Pancreas (tissue), 10 donors: ENCODE results near the gene SCLY. TPM values are rescaled to one million over a fixed set of nuclear protein-coding genes. Genes with fewer than 3 reads are reported as not detected.

ENCODE experiments used
- ATAC-seq, 4 donors: fragments of 200-7000 bp; cut with Tn5 transposase; one replicate each; pipeline versions ENCODE4 v1.8.0 to v1.9.1; 2020; ENCODE audit warnings: mild to moderate bottlenecking in 4 of 4, moderate library complexity in 4 of 4
- DNase-seq, 6 donors: peaks; one replicate each; pipeline ENCODE4 v3.0.0-alpha.2; 2020
- FAIRE-seq: peaks from 2 replicates; lab custom pipeline; 2012; peaks lifted over from hg19 to GRCh38; lab: Jason Lieb, UNC
- H3K27ac ChIP-seq, 4 donors: fragments of 200-600 bp; sonication (generic); 1 replicate in 3 of 4; 2 replicates in 1 of 4; pipeline versions ENCODE4 v1.5.0 to v1.8.0; 2020
- H3K27me3 ChIP-seq, 4 donors: fragments of 200-600 bp; one replicate each; pipeline ENCODE4 v1.8.0; 2021
- H3K36me3 ChIP-seq, 3 donors: fragments of 200-600 bp; sonication (generic) in 1 of 3; one replicate each; pipeline versions ENCODE4 v1.5.0 to v1.8.0; 2020 to 2021
- H3K4me1 ChIP-seq, 3 donors: fragments of 200-600 bp; one replicate each; pipeline ENCODE4 v1.8.0; 2021
- H3K4me3 ChIP-seq, 4 donors: fragments of 200-600 bp; sonication (generic) in 2 of 4; one replicate each; pipeline versions ENCODE4 v1.5.0 to v1.8.0; 2020 to 2021
- H3K9me3 ChIP-seq, 4 donors: fragments of 200-600 bp; one replicate each; pipeline ENCODE4 v1.8.0; 2021
- CTCF ChIP-seq, 4 donors: fragments of 200-600 bp; sonication (generic) in 3 of 4; IDR thresholded peaks; one replicate each; pipeline versions ENCODE4 v1.5.0 to v1.8.0; 2021; ENCODE audit warnings: antibody characterized with exemption in 4 of 4
- WGBS, 2 donors: extraction: QIAGEN DNeasy Blood & Tissue Kit; methylation state at CpG; one replicate each; pipeline ENCODE4 v1.1.7; 2013; 5-methylcytosine and 5-hydroxymethylcytosine counted together
- intact Hi-C, 3 donors: fragments of 100-400 bp; cut with DNase I; formaldehyde crosslinking; loops; one replicate each; pipeline versions ENCODE4 v1.11.1 to v1.14.2; 2022
- polyA plus RNA-seq, 2 donors: library from polyadenylated mRNA; stranded (reverse); fragments of 200-250 nt; gene quantifications; one replicate each; pipeline ENCODE4 v1.2.3, GENCODE V29; 2013
- total RNA-seq, 6 donors: library from RNA; stranded (reverse); fragmentation: NEBNext Ultra II Directional in 4 of 6; extraction: Animal tissue kit (Norgen Biotek cat#: 25700) in 4 of 6; gene quantifications; one replicate each; pipeline versions ENCODE4 v1.2.1 to v1.2.4, GENCODE V29; 2021 to 2023
- donor health status: healthy with polysubstance abuse.
- donor health status: DM: no; HTN: no; CAD: no; lungs with moderate emphysema.
- donor health status: DM: no; HTN: no; CAD: no.
- donor health status: control.
- donor health status: control.
- donor health status: Bipolar disorder and iron deficiency.
- donor health status: DM: yes; HTN: yes; CAD: no.
- donor health status: DM: no; HTN: no; CAD: no.
- donor health status: DM: no; HTN: no; CAD: no.
- donor health status: DM: yes; HTN: yes; CAD: no.

Gene SCLY
- total and polyA plus RNA-seq, 8 donors, result 13.8 to 33.5 (median 22.3) TPM

DNA sequence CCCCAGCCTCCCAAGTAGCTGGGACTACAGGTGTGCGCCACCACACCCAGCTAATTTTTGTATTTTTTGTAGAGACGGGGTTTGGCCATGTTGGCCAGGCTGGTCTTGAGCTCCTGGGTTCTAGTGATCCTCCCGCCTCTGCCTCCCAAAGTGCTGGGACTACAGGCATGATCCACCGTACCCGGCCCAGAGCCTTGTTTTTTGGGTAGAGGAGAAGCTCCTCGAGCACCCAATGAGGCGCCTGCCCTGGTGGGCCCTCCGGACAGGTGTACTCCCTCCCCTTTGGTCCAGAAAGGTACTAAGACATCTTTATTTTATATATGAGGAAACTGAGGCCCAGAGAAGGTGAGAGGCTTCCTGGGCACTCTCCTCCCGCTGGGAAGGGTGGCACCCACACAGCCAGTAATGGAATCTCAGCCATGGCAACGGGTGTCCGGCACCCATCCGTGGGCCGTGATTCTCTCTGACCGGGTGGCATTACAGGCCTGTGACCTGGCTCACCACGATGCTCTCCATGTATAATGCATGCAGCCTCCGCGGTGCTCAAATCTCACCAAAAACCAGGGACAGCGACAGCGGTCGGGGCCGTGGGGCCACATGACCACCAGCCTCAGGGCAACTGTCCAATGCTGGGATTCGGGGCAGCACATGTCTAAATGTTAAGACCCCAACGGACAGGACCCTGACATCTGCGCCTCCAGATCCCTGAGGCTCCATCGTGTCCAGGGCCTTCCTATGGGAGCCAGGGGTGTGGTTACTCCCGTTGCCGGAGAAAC is 60.9 kb downstream of the SCLY start:
- DNase-seq, result peak in 2 of 6 donors; percentile 11 to 30
- 88 to 96% methylated on average over 27 of the region's 27 CpGs for WGBS, 2 donors
- Histone ChIP-seq H3K4me1 (no peaks in the 10 kb centered on the region), H3K27me3 (no peaks in the 10 kb centered on the region), H3K9me3 (no peaks in the 10 kb centered on the region), H3K27ac (no peak overlapping the region), H3K36me3 (no peaks in the 10 kb centered on the region), H3K4me3 (no peak overlapping the region)
- intact Hi-C loops, result no loop called here
- TF ChIP-seq CTCF (IDR thresholded peaks at IDR 0.05), result no peak
- ATAC-seq, result no peak
- no peak for FAIRE-seq

DNA sequence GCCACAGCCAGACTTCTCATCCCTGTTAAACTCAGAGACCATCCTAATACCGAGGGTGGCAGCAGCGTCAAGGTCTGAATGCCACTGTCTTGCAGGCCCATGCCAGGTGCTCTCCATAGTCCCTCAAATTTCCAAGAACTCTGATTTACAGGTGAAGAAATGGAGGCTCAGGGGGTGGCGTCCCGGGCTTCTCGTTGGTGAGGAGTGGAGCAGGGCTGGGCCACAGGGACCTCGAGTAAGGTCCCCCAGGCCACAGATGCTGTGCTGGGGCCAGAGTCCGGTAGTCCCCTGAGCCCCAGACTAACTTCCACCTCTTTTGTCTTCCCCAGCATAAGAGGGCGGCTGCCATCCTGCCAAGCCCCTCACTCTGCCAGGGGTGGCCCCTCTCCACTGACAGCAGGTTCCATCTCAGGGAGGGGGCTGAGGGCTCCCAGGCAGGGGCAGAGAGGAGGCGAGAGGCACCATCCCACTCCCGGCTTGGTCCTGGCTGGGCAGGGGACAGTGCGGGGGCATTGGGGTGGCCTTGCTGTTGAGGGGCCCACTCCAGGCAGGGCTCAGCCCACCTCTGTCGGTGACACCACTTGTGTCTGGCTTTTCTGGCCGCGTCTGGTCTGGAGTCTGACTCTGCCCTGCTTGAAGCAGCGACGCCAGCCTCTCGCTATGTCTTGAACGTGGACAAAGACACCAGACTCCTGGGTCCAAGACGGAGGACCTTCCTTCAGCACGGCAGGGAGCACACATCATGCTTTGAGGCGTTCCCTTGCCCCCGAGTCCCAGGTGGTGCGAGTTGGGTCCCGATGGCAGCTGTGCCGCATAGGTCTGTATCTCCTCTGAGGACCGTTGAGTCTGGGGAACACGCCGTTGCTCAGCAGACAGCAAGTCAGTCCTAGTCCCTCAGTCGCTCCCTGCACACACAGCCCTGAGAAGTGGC is 61.8 kb downstream of the SCLY start:
- FAIRE-seq (no peak), ATAC-seq (no peak), DNase-seq (peak in 2 of 6 donors; percentile 17 to 50)
- H3K9me3 ChIP-seq, result no peaks in the 10 kb centered on the region
- WGBS, 2 donors, result 91 to 93% methylated on average over 29 of the region's 29 CpGs
- no peak overlapping the region for H3K4me3 ChIP-seq
- H3K27ac ChIP-seq, result no peak overlapping the region
- intact Hi-C loops, result no loop called here
- no peak for TF ChIP-seq CTCF (IDR thresholded peaks at IDR 0.05)
- H3K36me3 ChIP-seq, result no peaks in the 10 kb centered on the region
- H3K27me3 ChIP-seq, result no peaks in the 10 kb centered on the region
- H3K4me1 ChIP-seq, result no peaks in the 10 kb centered on the region

DNA sequence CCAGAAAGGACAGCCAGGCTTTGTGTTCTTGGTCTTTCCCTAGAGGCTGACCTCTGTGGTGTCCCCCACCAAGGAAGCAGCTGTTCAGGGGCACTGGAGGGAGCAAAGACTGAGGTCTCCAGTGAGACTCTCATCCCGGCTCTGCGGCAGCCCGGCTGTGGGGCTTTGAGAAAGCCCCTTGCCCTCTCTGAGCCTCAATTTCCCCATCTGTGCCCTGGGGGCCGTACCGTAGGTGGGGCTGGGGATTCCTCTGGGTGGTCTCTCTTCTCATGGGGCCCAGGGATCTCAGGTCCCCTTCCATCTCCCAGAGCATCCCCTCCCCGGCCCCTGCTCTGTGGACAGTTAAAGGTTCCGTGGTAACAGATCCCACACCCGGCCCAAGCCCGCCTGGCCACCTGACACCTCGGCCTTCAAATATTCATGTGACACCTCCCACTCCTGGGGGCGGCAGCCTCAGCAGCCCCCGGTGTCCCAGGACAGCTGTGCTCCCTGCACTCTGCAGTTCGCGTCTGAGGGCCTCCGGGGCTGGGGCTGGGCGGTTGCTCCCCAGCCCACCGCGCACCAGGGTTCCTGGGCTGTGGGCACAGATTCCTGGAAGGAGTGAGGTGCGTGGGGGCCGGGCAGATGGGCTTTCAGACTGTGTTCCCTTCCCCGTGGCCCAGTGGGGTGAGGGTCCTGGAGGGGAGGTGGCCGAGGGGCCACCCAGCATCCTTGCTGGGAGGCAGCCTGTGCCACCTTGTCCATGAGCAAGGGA is 62.6 kb downstream of the SCLY start:
- DNase-seq, result peak in 2 of 6 donors; percentile 20 to 62
- TF ChIP-seq CTCF (IDR thresholded peaks at IDR 0.05), result no peak
- no peak overlapping the region for H3K4me3 ChIP-seq
- H3K9me3 ChIP-seq, result no peaks in the 10 kb centered on the region
- H3K36me3 ChIP-seq, result no peaks in the 10 kb centered on the region
- intact Hi-C loops, result no loop called here
- no peak overlapping the region for H3K27ac ChIP-seq
- 86 to 89% methylated on average over 21 to 22 of the region's 22 CpGs for WGBS, 2 donors
- H3K27me3 ChIP-seq, result no peaks in the 10 kb centered on the region
- FAIRE-seq, result no peak
- H3K4me1 ChIP-seq, result no peaks in the 10 kb centered on the region
- ATAC-seq, result no peak

GRCh38 chr2:238123991-238124470 is 63.2 kb downstream of the SCLY start:
- DNase-seq, result peak in 2 of 6 donors; percentile 18 to 47
- no peak for ATAC-seq
- Histone ChIP-seq H3K27ac (no peak overlapping the region), H3K9me3 (no peaks in the 10 kb centered on the region), H3K36me3 (no peaks in the 10 kb centered on the region), H3K4me3 (no peak overlapping the region), H3K27me3 (no peaks in the 10 kb centered on the region), H3K4me1 (no peaks in the 10 kb centered on the region)
- TF ChIP-seq CTCF (IDR thresholded peaks at IDR 0.05), result no peak
- no peak for FAIRE-seq
- 83 to 89% methylated on average over 14 of the region's 14 CpGs for WGBS, 2 donors
- intact Hi-C loops, result no loop called here
